HEK293 (cell line): ENCODE measurements around the gene ALOXE3.

Experiments used
- HOXD13 ChIP-seq: sonication (generic); formaldehyde crosslinking; IDR thresholded peaks from 2 replicates; pipeline ENCODE4 v1.8.0; 2022; ENCODE audit warnings: missing genetic modification reagents, borderline replicate concordance
- KLF8 ChIP-seq: fragments of 450-650 bp; formaldehyde crosslinking; IDR thresholded peaks from 2 replicates; pipeline ENCODE4 v1.5.1; 2016; ENCODE audit warnings: missing biosample characterization, missing genetic modification characterization
- MEIS1 ChIP-seq: sonication (generic); formaldehyde crosslinking; IDR thresholded peaks from 2 replicates; pipeline ENCODE4 v1.8.1; 2022; ENCODE audit warnings: missing genetic modification reagents, mild to moderate bottlenecking, borderline replicate concordance
- PRDM1 ChIP-seq: fragments of 450-650 bp; formaldehyde crosslinking; IDR thresholded peaks from 2 replicates; pipeline ENCODE4; 2016; ENCODE audit warnings: missing biosample characterization, missing genetic modification characterization
- SALL2 ChIP-seq: fragments of 450-650 bp; formaldehyde crosslinking; IDR thresholded peaks from 2 replicates; pipeline ENCODE4 v1.5.0; 2017; ENCODE audit warnings: missing biosample characterization, mild to moderate bottlenecking, missing genetic modification characterization, borderline replicate concordance
- SCRT1 ChIP-seq: fragments of 450-650 bp; formaldehyde crosslinking; IDR thresholded peaks from 2 replicates; pipeline ENCODE4 v1.5.1; 2016; ENCODE audit warnings: missing biosample characterization, missing genetic modification characterization, borderline replicate concordance
- TRIM28 ChIP-seq: IDR thresholded peaks from 2 replicates; pipeline ENCODE4 v1.6.1; 2011; ENCODE audit warnings: low read length, control low read depth, borderline replicate concordance
- ZFP37 ChIP-seq: fragments of 450-650 bp; formaldehyde crosslinking; IDR thresholded peaks from 2 replicates; pipeline ENCODE4 v1.5.1; 2016; ENCODE audit warnings: missing biosample characterization, missing genetic modification characterization
- ZNF133 ChIP-seq: fragments of 450-650 bp; formaldehyde crosslinking; IDR thresholded peaks from 2 replicates; pipeline ENCODE4 v1.5.1; 2016; ENCODE audit warnings: missing biosample characterization, missing genetic modification characterization
- ZNF155 ChIP-seq: fragments of 450-650 bp; formaldehyde crosslinking; IDR thresholded peaks from 2 replicates; pipeline ENCODE4 v1.5.1; 2016; ENCODE audit warnings: missing biosample characterization, missing genetic modification characterization
- ZNF2 ChIP-seq: fragments of 450-650 bp; formaldehyde crosslinking; IDR thresholded peaks from 2 replicates; pipeline ENCODE4 v1.5.1; 2016; ENCODE audit warnings: missing biosample characterization, missing genetic modification characterization
- ZNF274 ChIP-seq, 2 experiments: fragments of 200-500 bp in 1 of 2; fragments of 450-650 bp in 1 of 2; sonication (Bioruptor generic) in 1 of 2; formaldehyde crosslinking in 1 of 2; IDR thresholded peaks; 2 replicates each; pipeline versions ENCODE4 v1.5.1 to v1.6.1; 2014 to 2016; ENCODE audit warnings: borderline replicate concordance in 1 of 2, inconsistent platforms in 1 of 2, low read length in 1 of 2, missing biosample characterization in 1 of 2, missing genetic modification characterization in 1 of 2
- ZNF354C ChIP-seq: fragments of 450-650 bp; formaldehyde crosslinking; IDR thresholded peaks from 2 replicates; pipeline ENCODE4 v1.5.1; 2016; ENCODE audit warnings: missing biosample characterization, missing genetic modification characterization, low read depth, borderline replicate concordance
- ZNF404 ChIP-seq: fragments of 450-650 bp; formaldehyde crosslinking; IDR thresholded peaks from 2 replicates; pipeline ENCODE4 v1.5.1; 2017; ENCODE audit warnings: missing biosample characterization, missing genetic modification characterization
- ZNF529 ChIP-seq: fragments of 450-650 bp; formaldehyde crosslinking; IDR thresholded peaks from 2 replicates; pipeline ENCODE4 v1.5.1; 2017; ENCODE audit warnings: missing genetic modification characterization, missing biosample characterization; ENCODE audit not compliant: insufficient replicate concordance
- ZNF561 ChIP-seq: fragments of 450-650 bp; IDR thresholded peaks from 2 replicates; pipeline ENCODE4 v1.5.1; 2018; ENCODE audit warnings: missing biosample characterization, missing genetic modification characterization, borderline replicate concordance
- ZNF571 ChIP-seq: fragments of 450-650 bp; formaldehyde crosslinking; IDR thresholded peaks from 2 replicates; pipeline ENCODE4 v1.5.0; 2017; ENCODE audit warnings: missing biosample characterization, missing genetic modification characterization
- ZNF585B ChIP-seq: fragments of 450-650 bp; formaldehyde crosslinking; IDR thresholded peaks from 2 replicates; pipeline ENCODE4 v1.5.1; 2016; ENCODE audit warnings: missing biosample characterization, missing genetic modification characterization
- ZNF600 ChIP-seq: fragments of 450-650 bp; formaldehyde crosslinking; IDR thresholded peaks from 2 replicates; pipeline ENCODE4 v1.5.1; 2016; ENCODE audit warnings: missing biosample characterization, missing genetic modification characterization
- ZNF76 ChIP-seq: fragments of 450-650 bp; formaldehyde crosslinking; IDR thresholded peaks from 2 replicates; pipeline ENCODE4; 2016; ENCODE audit warnings: low read depth, missing biosample characterization, missing genetic modification characterization, borderline replicate concordance
- ZNF777 ChIP-seq: fragments of 450-650 bp; formaldehyde crosslinking; IDR thresholded peaks from 2 replicates; pipeline ENCODE4 v1.5.1; 2017; ENCODE audit warnings: missing biosample characterization, missing genetic modification characterization, borderline replicate concordance
- ZSCAN30 ChIP-seq: fragments of 450-650 bp; IDR thresholded peaks from 2 replicates; pipeline ENCODE4 v1.5.1; 2018; ENCODE audit warnings: missing biosample characterization, mild to moderate bottlenecking, missing genetic modification characterization, moderate library complexity
- ZXDB ChIP-seq: fragments of 450-650 bp; formaldehyde crosslinking; IDR thresholded peaks from 2 replicates; pipeline ENCODE4 v1.5.1; 2016; ENCODE audit warnings: missing biosample characterization, missing genetic modification characterization
- TF ChIP-seq, protein P1 (sequence below): fragments of 450-650 bp; formaldehyde crosslinking; IDR thresholded peaks from 2 replicates; pipeline ENCODE4 v1.5.1; 2016; ENCODE audit warnings: missing biosample characterization, missing genetic modification characterization
- TF ChIP-seq, protein P2 (sequence below): fragments of 450-650 bp; formaldehyde crosslinking; IDR thresholded peaks from 2 replicates; pipeline ENCODE4 v1.5.1; 2016; ENCODE audit warnings: missing biosample characterization, missing genetic modification characterization, low read depth
- TF ChIP-seq, protein P3 (sequence below): fragments of 450-650 bp; formaldehyde crosslinking; IDR thresholded peaks from 2 replicates; pipeline ENCODE4 v1.5.1; 2016; ENCODE audit warnings: missing biosample characterization, missing genetic modification characterization
- TF ChIP-seq, protein P4 (sequence below): fragments of 450-650 bp; formaldehyde crosslinking; IDR thresholded peaks from 2 replicates; pipeline ENCODE4 v1.5.1; 2016; ENCODE audit warnings: missing biosample characterization, missing genetic modification characterization
- TF ChIP-seq, protein P5 (sequence below): fragments of 450-650 bp; formaldehyde crosslinking; IDR thresholded peaks from 2 replicates; pipeline ENCODE4 v1.5.1; 2016; ENCODE audit warnings: missing biosample characterization, missing genetic modification characterization
- TF ChIP-seq, protein P6 (sequence below): fragments of 450-650 bp; formaldehyde crosslinking; IDR thresholded peaks from 2 replicates; pipeline ENCODE4 v1.5.1; 2016; ENCODE audit warnings: missing biosample characterization, missing genetic modification characterization, borderline replicate concordance

Gene ALOXE3

DNA sequence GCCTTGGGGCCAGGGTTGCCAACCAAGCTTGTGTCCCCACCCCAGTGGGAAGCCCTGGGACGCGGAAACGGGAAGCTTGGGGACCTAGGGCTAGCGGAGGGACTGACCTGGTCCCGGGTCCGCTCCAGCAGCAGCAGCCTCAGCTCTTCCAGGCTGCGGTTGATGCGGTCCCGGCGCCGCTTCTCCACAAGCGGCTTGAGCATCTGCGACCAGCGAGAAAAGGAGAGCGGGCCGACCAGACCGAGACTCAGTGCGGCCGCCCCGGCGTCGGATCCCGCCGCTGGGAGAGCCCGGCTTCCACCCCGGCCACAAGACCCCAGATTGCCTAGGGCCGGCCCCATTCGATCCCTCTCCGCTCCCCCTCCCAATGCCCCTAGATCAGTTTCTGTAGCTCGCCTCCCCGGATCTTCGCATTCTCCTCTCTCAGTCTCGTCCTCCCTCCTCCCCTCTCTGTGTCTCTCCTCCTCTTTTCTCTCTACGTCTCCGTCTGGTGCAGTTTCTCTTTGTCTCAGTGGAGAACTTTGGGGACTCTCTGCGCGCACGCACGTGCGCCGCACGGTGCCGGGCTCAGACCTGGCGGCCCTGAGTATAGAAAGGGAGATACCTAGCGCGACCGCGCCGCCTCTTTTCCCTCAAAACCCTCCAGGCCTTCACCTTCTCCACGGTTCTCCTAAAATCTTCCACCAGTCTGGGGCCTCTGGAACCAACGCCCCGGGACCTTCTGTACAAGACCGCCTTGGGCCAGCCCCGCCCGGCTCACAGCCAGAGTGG is 4.8 kb upstream of the ALOXE3 start (continued):
- TF ChIP-seq ZNF133 (tag by site-specific recombination) (no peak), HOXD13 (CRISPR knock-in tag) (peak; percentile 17; the same call in 1 of the 2 replicates), ZNF404 (no peak), KLF8 (tag by site-specific recombination) (no peak), SCRT1 (tag by site-specific recombination) (no peak), ZNF600 (tag by site-specific recombination) (0 out of 2 replicates have a peak, but pooled peaks have one; percentile 34), SALL2 (tag by site-specific recombination) (no peak), ZFP37 (tag by site-specific recombination) (no peak; the same call in 1 of the 2 replicates), PRDM1 (tag by site-specific recombination) (peak; percentile 77), ZNF777 (no peak), ZNF155 (tag by site-specific recombination) (no peak), ZSCAN30 (tag by site-specific recombination) (no peak), ZNF274 (IDR thresholded peaks at IDR 0.05; ENCODE audit: low read length) (no peak), ZNF274 (tag by site-specific recombination; IDR thresholded peaks at IDR 0.05; ENCODE audit: borderline replicate concordance) (no peak), TRIM28 (no peak), ZNF529 (tag by site-specific recombination) (no peak), ZNF2 (tag by site-specific recombination) (no peak), ZNF354C (tag by site-specific recombination) (no peak), ZNF561 (no peak), ZNF571 (tag by site-specific recombination) (no peak), MEIS1 (CRISPR knock-in tag) (no peak), ZNF76 (tag by site-specific recombination) (0 out of 2 replicates have a peak, but pooled peaks have one; percentile 11), ZNF585B (tag by site-specific recombination) (no peak), ZXDB (tag by site-specific recombination) (no peak)
- TF ChIP-seq, protein P1, sequence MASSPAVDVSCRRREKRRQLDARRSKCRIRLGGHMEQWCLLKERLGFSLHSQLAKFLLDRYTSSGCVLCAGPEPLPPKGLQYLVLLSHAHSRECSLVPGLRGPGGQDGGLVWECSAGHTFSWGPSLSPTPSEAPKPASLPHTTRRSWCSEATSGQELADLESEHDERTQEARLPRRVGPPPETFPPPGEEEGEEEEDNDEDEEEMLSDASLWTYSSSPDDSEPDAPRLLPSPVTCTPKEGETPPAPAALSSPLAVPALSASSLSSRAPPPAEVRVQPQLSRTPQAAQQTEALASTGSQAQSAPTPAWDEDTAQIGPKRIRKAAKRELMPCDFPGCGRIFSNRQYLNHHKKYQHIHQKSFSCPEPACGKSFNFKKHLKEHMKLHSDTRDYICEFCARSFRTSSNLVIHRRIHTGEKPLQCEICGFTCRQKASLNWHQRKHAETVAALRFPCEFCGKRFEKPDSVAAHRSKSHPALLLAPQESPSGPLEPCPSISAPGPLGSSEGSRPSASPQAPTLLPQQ (tag by site-specific recombination) = no peak
- TF ChIP-seq, protein P2, sequence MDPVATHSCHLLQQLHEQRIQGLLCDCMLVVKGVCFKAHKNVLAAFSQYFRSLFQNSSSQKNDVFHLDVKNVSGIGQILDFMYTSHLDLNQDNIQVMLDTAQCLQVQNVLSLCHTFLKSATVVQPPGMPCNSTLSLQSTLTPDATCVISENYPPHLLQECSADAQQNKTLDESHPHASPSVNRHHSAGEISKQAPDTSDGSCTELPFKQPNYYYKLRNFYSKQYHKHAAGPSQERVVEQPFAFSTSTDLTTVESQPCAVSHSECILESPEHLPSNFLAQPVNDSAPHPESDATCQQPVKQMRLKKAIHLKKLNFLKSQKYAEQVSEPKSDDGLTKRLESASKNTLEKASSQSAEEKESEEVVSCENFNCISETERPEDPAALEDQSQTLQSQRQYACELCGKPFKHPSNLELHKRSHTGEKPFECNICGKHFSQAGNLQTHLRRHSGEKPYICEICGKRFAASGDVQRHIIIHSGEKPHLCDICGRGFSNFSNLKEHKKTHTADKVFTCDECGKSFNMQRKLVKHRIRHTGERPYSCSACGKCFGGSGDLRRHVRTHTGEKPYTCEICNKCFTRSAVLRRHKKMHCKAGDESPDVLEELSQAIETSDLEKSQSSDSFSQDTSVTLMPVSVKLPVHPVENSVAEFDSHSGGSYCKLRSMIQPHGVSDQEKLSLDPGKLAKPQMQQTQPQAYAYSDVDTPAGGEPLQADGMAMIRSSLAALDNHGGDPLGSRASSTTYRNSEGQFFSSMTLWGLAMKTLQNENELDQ (tag by site-specific recombination) = no peak
- TF ChIP-seq, protein P3, sequence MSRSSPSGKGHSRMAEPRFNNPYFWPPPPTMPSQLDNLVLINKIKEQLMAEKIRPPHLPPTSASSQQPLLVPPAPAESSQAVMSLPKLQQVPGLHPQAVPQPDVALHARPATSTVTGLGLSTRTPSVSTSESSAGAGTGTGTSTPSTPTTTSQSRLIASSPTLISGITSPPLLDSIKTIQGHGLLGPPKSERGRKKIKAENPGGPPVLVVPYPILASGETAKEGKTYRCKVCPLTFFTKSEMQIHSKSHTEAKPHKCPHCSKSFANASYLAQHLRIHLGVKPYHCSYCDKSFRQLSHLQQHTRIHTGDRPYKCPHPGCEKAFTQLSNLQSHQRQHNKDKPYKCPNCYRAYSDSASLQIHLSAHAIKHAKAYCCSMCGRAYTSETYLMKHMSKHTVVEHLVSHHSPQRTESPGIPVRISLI (tag by site-specific recombination) = no peak
- TF ChIP-seq, protein P4, sequence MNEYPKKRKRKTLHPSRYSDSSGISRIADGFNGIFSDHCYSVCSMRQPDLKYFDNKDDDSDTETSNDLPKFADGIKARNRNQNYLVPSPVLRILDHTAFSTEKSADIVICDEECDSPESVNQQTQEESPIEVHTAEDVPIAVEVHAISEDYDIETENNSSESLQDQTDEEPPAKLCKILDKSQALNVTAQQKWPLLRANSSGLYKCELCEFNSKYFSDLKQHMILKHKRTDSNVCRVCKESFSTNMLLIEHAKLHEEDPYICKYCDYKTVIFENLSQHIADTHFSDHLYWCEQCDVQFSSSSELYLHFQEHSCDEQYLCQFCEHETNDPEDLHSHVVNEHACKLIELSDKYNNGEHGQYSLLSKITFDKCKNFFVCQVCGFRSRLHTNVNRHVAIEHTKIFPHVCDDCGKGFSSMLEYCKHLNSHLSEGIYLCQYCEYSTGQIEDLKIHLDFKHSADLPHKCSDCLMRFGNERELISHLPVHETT (tag by site-specific recombination) = no peak
- TF ChIP-seq, protein P5, sequence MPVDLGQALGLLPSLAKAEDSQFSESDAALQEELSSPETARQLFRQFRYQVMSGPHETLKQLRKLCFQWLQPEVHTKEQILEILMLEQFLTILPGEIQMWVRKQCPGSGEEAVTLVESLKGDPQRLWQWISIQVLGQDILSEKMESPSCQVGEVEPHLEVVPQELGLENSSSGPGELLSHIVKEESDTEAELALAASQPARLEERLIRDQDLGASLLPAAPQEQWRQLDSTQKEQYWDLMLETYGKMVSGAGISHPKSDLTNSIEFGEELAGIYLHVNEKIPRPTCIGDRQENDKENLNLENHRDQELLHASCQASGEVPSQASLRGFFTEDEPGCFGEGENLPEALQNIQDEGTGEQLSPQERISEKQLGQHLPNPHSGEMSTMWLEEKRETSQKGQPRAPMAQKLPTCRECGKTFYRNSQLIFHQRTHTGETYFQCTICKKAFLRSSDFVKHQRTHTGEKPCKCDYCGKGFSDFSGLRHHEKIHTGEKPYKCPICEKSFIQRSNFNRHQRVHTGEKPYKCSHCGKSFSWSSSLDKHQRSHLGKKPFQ (tag by site-specific recombination) = no peak
- TF ChIP-seq, protein P6, sequence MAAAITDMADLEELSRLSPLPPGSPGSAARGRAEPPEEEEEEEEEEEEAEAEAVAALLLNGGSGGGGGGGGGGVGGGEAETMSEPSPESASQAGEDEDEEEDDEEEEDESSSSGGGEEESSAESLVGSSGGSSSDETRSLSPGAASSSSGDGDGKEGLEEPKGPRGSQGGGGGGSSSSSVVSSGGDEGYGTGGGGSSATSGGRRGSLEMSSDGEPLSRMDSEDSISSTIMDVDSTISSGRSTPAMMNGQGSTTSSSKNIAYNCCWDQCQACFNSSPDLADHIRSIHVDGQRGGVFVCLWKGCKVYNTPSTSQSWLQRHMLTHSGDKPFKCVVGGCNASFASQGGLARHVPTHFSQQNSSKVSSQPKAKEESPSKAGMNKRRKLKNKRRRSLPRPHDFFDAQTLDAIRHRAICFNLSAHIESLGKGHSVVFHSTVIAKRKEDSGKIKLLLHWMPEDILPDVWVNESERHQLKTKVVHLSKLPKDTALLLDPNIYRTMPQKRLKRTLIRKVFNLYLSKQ (tag by site-specific recombination) = no peak
